DMS53 (cell line): Measurements from ENCODE around the gene MDFIC.

Experiments used
- DNase-seq: peaks from one replicate; lab custom pipeline; 2025; lab: John Stamatoyannopoulos, UW

MDFIC gene

DNA sequence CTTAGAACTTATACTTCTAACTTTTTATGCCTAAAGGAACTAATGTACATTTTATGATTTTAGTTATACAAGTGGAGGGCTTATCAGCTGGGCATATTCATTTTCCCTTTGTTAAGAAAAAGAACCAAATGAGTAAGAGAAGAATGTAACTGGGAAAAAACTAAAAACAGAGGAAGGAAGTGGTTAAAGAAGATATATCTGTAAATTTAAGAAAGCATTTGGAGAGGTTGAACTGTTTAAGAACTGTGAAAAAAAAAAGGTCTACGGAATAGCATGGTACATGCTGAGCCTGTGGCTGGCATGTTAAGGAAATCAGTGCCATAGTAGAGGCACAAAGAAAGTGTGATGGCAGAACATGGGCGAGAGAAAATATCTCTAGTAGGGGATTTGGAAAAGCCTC is 6.2 kb downstream of the MDFIC start:
- DNase-seq, result no peak

DNA sequence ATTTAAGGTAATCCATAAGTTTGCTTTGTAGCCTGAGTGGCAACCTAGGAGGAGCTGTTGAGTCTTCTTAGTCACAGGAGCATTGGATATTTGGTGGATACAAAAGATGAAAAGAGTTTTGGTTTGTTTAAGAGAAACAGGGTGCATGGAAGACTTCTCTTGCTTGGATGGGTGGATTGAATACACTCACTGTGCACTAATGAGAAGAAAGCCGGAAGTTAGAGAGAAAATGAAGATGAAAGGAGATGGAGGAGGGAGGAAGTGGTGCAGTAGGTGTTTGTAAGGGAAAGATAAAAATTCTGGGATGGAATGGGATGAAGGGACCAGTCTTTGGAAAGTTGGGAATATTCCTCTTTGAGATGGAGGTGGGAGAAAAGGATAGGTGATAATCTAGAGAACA is 7.7 kb downstream of the MDFIC start:
- DNase-seq, result no peak

DNA sequence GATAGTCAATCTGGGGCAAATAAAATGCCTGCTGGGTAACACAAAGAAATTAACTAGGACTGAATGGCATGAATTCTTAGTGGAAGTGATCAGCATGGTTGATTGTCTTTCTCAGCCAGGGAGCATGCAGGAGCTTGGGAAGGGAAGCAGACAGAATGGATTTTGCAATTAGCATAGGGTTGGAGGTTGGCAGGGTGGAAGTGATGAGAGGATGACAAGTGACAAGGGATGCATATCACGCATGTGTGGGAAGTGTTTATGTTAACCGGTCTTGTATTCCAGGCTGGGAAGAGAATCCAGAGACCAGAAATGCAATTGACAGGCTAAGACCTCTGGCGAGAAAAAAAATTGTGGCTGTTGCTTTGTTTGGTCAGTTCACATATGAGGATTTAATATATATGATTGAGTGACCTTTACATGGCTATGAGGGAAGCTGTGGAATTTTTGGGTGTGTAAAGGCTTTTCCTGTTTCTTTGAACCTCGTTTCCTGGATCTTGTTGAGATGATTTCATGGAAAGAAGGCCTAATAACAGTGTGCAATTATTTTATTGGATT is 8.3 kb downstream of the MDFIC start:
- DNase-seq, result no peak

DNA sequence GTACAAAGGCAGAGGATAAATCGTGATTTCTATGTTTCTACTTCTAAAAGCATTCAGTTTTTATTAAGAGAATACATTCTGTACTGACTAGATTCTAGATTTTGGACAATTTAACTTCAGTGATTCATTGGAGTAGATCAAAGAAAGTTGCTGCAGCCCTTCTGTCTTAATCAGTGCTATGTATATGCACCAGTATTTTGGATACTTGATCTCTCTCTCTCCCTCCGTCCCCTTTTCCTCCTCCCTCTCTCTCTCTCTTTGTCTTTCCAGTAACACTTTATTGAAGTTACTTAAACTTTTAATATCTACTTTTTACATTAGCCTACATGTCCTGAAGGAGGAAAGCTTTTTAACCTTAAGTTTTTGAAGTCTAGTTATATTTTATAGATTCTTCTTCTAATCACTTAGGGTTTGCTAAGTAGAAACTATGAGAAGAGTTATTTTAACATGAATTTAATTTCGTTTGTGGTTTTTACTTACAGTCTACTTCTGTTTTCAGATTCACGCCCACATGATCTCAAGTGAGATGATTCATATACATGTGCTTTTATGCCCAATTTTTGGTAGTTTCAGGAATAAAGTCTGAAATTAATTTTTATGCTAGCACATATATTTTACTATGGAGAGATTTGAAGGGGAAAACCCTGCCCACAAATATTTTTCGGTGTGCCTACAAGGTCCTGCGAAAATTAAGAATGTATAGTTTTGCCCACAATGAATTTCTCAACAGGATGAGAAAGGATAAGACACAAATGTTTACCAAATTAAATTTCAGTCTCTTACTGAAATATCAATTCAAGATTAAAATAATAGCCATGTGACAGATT is 9.1 kb downstream of the MDFIC start:
- DNase-seq, result no peak

- DNase-seq, result no peak
Observed at GRCh38 chr7:114931656-114932011, 9.7 kb downstream of the MDFIC start.

DNA sequence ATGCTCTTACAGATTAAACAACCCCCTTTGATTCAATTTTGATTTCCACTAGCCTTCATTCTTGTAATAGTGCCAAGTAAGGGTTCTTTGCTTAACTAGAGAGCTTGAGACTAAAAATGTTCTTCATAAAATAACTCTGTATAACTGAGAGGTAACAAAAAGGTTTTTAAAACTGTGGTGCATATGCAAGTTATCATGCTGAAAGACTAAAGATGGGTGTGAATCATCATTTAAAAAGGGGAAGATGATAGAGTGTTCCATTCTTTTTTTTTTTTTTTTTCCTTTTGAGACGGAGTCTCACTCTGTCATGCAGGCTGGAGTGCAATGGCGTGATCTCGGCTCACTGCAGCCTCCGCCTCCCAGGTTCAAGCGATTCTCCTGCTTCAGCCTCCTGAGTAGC is 11.1 kb downstream of the MDFIC start:
- DNase-seq, result no peak

- no peak for DNase-seq
Observed at GRCh38 chr7:114933658-114934057, 11.8 kb downstream of the MDFIC start.

DNA sequence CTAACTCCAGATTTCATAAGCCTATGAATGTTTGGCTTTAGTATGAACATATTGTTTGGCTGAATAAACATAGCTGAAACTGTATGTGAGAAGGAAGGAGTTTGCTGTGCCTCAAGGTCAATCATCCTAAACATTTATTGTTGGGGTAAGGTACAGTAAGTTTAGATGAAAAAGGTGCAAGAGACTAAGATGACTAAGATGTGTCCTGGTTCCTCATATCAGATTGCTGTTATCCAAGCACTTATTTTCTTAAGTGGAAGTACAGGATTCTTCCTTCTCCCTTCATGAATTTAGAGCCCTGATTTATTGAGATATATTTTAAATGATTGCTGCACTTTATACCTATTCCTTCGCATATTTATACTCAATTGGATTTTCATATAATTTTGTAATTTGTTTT is 12.2 kb downstream of the MDFIC start:
- no peak for DNase-seq

DNA sequence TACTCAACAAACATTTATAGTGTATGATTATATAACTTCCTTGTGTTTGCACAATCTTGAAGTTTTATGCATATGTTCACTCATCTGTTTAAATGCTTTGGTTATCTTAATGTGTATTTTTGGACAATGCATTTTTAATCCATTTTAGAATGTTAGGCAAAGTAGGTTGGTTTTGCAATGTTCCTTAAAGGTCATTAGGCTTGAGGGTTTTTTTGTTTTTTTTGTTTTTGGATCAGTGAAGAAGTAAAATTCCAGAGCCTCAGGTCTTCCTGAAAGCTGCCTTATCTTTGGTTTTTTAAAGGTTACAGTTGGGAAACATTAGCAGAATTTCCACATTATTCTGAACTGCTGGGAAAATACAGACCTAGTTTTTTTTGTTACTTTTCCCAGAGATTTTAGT is 12.8 kb downstream of the MDFIC start:
- DNase-seq, result no peak

GRCh38 chr7:114936471-114936870 is 14.6 kb downstream of the MDFIC start:
- DNase-seq, result no peak

DNA sequence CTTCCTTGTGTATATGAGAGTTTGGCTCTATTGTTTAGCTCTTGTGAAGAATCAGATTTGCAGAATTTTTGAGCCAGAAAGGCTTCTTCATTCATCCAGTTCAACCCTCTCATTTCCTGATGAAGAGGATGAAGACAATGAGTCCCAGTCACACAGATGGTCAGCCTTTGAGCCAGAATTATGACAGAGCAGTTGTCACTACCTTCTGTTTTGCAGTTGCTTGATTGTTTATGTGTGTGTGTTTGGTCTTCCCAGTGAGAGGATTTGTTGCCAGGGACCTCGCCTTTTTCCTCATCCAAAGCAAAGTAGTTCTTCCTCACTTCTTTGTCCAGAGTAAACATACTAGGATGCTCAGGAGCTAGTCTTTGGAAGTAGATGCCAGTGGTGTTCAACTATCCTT is 15.6 kb downstream of the MDFIC start:
- no peak for DNase-seq

- DNase-seq, result no peak
Observed at GRCh38 chr7:114938785-114939184, 16.9 kb downstream of the MDFIC start.

- no peak for DNase-seq
Observed at GRCh38 chr7:114939484-114940097, 17.7 kb downstream of the MDFIC start.

DNA sequence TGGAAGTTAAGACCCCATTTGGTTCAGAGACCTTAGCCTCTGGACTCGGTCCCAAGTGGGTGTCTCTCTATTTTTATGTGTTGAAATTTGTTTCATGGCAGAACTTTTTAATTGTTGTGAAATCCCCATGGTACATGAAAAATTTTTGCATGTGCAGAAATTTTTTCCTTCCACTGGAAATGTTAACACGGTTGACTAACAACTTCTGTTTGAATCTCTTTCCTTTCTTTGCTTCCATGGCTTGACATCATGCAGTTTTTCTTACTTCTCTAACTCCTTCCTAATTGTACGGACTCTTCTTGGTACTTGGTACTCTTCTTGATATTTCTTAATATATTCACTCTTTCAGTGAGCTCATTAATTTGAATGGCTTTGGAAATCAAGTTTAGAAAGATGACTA is 18.3 kb downstream of the MDFIC start:
- DNase-seq, result no peak

DNA sequence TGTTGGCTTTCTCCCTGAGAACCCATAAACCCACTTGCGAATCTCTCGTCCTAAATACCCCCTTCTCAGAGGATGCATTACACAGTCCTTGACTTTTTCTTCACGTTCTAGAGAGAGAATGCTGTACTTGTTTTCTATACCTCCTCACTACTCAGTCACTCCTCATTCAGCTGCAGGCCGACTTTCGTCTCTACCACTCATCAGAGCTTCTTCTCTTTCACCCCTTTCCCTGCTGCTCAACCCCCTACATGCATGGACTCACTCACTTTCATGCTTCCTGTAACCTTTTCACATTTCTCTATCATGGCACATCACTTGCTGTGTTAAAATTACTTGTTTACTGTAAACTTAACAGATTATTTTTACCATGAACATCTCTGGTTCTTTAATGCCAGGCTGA is 19.8 kb downstream of the MDFIC start:
- DNase-seq, result no peak

DNA sequence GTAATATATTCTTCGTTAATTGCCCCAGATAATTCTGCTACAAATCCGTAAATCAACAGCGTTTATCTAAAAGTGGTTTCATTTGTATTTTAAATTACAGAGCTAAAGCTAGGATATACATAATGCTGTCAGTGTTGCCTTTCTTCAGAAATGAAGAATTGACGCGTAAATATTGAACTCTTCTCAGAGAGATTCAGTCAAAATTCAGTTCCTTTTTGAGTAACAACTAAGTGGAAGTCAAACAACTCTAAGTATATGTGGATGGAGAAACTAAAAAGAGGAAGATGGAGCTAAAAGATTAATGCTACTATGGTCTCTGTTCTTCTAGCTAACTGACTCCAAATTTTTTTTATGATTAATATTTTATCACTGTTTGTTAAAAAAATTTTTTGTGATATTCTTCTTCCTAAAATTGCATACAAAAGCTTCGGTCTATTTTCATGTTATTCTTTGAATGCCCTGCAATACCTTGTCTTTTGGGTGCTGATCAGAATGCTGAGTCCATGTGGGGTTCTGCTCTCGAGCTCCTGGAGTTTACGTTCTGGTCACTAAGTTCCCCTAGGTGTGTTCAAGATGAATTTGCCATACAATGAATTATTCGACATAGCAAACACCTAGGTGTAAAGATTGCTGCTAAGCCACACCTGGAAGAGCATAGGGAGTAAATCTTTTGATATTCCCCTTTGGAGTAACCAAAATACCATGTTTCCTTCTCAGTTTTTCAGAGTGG is 20.7 kb downstream of the MDFIC start:
- no peak for DNase-seq

- no peak for DNase-seq
Observed at GRCh38 chr7:114943530-114943929, 21.6 kb downstream of the MDFIC start.

- DNase-seq, result no peak
Observed at GRCh38 chr7:114943953-114944744, 22.3 kb downstream of the MDFIC start.

- no peak for DNase-seq
Observed at GRCh38 chr7:114944745-114945625, 23.1 kb downstream of the MDFIC start.

DNA sequence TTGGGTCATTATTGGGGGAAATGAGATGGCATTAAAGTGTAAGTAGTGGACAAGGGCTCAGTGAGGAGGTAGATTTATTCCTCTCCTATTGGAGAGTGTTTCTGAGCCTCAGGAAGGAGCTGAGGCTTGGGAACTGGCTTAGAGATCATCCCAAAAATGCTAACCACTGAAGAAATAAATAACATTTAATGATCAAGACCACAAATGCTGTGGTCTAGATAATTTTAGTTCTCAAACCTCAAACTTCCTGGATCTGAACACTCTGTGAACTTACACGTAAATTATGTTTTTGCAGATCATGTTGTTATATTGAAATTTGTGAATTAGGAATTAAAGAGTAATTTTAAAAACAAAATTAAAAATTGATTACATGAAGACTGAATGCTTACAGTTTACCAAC is 27.3 kb downstream of the MDFIC start:
- DNase-seq, result no peak

GRCh38 chr7:114952296-114952695 is 30.4 kb downstream of the MDFIC start:
- DNase-seq, result no peak
